LNCAP (cell line): ENCODE results near the gene NFATC2.

Experiments
- TF ChIP-seq, protein P1 (sequence below): fragments of 450-650 bp; IDR thresholded peaks from 2 replicates; pipeline ENCODE4 v1.5.1; 2017; ENCODE audit warnings: mild to moderate bottlenecking

NFATC2 gene

DNA sequence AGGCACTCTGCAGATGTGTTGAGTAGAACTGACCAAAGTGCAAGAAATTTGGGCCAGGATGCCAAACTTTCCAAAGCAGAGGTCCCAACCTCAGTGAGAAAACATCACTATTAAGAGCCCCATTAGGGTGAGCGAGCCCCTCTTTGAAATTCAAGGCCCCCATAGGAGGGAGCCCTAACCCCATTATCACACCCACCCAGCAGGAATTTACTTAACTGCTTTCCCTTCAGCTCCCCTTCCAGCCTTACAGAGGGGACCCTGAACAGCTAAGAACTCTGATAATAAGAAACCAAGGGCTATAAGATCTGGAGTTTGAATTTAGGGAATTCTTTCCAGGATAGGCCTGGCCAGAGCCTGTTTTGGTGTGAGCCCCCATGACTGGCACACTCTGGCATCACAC, 130.6 kb downstream of the NFATC2 start:
- TF ChIP-seq, protein P1, sequence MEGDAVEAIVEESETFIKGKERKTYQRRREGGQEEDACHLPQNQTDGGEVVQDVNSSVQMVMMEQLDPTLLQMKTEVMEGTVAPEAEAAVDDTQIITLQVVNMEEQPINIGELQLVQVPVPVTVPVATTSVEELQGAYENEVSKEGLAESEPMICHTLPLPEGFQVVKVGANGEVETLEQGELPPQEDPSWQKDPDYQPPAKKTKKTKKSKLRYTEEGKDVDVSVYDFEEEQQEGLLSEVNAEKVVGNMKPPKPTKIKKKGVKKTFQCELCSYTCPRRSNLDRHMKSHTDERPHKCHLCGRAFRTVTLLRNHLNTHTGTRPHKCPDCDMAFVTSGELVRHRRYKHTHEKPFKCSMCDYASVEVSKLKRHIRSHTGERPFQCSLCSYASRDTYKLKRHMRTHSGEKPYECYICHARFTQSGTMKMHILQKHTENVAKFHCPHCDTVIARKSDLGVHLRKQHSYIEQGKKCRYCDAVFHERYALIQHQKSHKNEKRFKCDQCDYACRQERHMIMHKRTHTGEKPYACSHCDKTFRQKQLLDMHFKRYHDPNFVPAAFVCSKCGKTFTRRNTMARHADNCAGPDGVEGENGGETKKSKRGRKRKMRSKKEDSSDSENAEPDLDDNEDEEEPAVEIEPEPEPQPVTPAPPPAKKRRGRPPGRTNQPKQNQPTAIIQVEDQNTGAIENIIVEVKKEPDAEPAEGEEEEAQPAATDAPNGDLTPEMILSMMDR: no peak

DNA sequence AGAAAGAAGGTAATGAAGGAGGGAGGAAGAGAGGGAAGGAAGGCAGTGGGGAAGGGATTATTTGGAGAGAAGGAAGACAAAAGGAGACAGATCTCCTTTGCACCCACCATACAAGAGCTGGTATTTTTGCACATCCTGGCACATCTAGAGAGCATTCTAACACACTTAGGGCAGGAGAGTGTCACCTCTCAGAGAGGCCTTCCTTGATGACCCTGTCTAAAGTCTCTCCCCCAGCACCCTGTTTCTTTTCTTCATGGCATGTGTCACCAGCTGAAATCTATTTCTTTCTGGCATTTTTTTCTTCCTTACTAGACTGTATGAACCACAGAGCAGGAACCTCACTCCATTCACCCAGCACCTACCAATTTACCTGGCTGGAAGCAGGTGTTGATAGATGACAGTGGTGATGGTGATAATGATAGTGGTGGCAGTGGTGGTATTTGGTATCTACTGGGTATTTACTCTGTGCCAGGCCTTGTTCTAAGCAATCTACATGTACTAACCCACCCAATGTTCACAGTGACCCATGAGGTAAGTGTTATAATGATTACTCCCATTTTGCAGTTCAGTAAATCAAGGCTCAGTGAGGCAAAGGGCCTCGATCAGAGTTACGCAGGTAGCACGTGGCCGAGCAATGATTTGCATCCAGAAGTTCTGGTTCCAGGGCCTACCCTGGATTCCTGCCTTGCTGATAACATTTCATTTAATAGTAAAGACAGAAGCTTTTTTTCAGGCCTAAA, 131.8 kb downstream of the NFATC2 start:
- TF ChIP-seq, protein P1: no peak

DNA sequence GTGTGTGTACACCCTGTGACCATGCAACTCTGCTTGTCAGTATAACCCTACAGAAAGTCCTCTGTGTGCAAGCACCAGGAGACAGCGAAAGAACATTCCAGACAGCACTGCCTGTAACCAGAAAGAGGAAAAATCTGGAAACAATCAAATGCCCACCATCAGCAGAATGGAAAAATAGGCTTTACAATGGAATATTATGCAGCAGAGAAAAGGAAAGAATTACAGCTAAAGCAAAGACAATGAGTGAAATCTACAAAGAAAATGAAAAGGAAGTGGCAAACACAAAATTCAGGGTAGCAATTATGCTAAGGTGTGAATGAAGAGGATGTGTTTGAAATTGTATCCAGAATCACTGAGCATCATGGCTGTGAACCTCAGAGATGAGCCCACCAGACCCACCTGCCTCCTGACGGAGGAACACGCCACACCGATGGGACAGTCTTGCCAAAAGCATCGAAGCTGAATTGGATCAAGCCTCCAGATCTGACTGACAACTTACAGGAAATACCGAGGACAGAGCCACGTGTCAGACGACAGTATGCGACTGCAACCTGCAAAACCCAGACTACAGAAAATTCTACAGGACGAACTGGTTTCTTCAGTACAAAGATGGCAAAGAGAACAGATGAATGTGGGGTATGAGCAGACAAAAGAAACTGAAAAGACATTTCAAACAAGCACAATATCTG, 133.2 kb downstream of the NFATC2 start:
- TF ChIP-seq, protein P1: no peak

DNA sequence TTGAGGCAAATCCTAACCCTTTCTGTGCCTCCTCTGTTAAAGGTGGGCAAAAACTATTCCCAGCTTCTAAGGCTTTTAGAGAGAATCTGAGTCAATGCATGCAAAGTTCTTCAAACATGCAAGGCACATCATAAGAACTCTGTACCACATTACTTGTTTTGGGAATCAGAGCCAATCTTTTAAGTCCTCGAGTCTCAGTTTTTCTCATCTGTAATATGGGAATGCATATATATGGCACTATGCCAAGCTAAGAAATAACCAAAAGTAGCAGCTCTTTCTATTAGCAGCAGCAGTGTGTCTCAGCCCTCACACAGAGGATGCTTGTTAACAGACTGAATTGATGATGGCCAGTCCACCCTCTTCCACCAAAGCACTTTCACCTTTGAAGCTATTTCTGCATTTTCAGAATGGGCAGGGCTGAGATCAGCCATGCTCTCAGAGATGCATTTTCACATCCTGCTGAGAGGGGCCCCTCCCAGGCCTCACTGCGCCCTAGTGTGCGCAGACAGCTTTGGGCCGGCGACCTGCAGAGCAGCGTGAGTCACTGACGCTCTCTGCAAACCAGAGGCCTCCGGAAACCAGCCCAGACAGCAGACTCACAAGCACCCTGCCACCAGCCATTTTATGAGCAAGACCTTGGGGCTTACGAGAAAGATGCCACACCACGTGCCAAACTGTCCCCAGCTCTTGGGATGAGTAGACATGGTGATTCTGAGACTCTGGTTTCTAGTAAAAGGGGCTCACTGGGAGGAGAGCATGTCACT, 138.0 kb downstream of the NFATC2 start:
- TF ChIP-seq, protein P1: no peak

DNA sequence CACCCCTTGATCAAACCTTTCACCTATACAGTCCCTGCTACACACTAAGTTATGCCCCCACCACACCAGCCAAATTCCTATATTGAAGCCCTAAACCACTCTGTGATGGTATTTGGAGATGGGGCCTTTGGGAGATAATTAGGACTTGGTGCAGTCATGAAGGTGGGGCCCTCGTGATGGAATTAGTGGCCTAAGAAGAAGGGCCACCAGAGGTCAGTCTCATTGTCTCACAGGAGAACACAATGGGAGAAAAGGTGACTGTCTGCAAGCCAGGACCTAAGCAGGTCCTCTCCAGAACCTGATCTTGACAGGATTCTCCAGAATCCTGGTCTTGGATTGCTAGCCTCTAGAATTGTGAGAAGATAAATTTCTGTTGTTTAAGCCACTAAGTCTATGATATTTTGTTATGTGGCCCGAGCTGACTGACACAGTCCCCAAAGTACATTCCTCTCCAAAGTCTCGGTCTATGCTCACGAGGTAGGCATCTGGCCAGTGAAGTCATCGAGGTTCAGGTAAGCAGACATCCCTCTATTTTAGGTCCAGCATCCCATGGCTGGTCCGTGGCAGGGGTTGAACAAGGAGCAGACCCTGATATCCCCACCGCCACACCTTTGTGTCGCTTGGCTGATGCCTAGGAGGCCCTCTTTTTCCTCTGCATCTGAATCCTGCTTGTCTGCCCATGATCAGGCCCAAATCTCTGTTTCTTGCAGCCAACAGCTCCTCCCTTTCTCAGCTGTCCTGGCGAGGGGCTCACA, 138.9 kb downstream of the NFATC2 start:
- TF ChIP-seq, protein P1: no peak

DNA sequence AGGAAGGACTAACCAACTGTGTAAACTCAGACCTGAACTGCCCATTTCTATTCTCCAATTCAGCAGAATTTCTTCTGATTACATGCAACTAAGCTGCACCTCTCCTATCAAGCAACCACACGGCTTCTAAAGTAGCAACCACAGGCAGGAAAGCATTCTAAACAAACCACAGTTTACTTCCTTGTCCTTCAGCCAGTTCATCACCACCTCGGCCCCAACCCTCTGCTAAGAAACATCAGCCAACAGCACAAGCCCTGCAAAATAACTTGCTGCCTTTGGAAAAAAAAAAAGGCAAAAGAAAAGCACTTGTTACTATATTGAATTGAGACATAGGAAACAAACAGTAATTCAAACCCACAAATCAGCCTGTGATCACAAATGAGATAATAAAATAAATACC, 140.3 kb downstream of the NFATC2 start:
- TF ChIP-seq, protein P1: no peak

DNA sequence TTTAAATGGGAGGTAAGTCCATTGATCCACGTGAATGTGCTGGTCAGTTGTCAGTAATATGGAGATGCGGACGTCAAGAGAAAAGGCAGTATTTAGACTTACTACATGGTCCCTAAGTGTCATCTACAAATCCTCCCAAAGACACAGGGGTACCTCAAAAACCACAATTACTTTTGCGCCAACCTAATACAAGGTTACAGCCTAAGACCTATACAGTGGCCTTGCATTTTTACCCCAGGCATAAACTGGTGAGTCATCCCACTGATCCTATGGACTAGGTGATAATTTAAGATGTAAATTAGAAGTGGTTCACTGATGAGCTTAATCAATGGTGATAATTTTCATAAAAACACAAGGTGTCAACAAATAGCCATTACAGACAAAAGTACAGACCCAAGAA, 141.0 kb downstream of the NFATC2 start:
- TF ChIP-seq, protein P1: no peak
